DLD1 (cell line): ENCODE results near the gene RELCH.

Source experiments
- in situ Hi-C: cut with HindIII; loops from 2 replicates; pipeline ENCODE4 v1.10.0; 2017; ENCODE audit warnings: low sequenced_read_pairs

The RELCH gene

DNA sequence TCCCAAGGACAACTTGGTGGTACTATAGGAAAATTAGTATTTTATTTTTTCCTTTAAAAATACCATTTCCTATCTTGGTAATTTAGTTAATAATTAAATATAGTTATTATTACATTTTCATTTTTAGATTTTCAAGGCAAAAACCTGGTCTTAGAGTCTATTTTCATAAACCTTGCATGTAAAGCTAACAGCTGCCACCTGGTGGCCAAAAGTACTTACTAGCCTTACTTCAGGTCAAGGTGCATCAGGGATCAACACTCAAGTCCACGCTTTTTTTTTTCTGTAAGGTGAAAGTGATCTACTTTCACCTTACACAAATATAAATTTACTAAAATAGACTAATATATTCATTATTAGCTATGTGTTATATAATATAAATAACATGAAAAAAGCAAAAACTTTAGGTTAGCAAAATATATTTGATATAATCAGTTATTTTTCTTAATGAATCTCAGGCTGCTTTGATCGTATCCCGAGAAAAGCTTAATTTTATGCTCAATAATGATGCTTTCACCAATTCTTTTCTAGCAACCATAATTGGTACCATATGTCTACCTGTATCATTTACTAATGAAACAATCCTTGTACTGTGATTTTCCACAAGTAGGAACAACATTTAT lies 62.5 kb downstream of the RELCH start:
- in situ Hi-C loops: no loop called here

GRCh38 chr18:62250475-62250874 lies 63.4 kb downstream of the RELCH start:
- in situ Hi-C loops: no loop called here

DNA sequence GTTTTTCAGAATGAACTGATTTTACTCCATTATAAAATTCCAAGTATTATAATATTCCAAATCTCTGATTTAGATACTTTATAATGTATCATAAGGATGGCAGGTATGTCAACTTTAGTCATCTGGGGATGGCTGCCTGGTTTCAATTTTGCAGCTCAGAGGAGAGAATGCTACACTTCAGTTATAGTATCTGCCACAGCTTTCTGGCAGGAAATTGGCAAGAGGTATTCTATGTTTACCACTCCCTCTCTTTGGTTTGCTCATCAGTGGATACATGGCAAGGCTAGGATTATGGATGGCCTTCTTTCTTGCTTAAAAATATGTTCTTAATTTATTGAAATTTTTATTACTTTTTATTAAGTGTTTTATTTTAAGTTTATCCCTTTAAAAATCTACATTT lies 71.0 kb downstream of the RELCH start:
- in situ Hi-C loops: no loop called here

DNA sequence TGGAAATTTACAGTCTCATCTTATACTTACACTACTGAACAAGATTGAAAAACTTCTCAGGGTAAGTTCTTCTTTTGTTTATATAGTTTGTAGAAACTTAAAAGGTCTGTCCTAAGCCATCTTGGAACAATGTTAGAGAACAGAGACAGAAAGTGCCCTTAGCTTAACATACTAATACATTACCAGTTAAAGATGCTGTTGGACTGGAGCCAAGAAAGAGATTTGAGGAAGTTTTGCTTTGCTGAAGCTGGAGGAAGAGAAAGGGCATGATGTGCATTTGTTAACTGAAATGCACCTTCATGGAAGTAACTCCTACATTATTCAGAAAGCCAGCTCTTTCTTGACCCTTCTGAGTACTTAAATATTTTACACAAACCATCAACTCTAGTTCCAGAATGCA lies 71.6 kb downstream of the RELCH start:
- in situ Hi-C loops: no loop called here

- in situ Hi-C loops: no loop called here
Observed at GRCh38 chr18:62262061-62262460, 75.0 kb downstream of the RELCH start.

DNA sequence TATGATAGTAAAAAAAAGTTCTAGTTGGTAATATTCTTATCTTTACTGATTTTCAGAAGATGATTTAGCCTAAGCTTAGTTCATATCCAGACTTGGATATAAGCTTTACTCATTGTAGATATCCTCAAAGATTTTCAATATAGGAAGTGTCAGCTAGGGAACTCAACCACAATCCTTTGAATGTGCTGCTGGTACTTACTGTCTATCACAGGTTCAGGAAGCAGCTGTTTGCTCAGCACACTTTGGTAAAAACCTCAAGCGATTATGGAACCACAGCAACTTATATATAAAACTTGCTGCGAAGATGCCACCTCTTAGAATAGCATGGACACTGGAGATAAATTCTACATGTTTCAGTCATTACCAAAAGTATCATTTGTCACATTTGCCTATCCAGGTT lies 77.9 kb downstream of the RELCH start:
- in situ Hi-C loops: no loop called here

DNA sequence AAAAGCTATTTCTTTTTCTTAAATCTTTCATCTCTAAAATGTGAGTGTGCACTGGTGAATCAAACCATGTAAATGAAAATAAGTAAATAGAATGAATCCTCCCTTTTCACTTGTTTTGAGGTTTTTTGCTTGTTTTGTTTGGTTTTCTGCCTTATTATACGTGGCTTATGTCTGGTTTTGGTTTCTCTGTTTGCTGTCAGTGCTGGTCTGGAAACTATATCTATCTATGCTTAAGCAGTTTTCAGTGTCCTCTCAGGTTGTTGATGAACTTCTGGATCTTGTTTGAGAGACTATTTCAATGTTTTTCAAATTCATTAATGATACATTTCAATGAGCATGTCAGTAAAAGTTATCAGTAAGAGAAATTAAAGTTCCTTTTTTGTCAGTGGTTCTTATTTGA lies 90.0 kb downstream of the RELCH start:
- in situ Hi-C loops: no loop called here

GRCh38 chr18:62279561-62279960 lies 92.5 kb downstream of the RELCH start:
- in situ Hi-C loops: no loop called here

- in situ Hi-C loops: no loop called here
Observed at GRCh38 chr18:62280058-62280457, 93.0 kb downstream of the RELCH start.

DNA sequence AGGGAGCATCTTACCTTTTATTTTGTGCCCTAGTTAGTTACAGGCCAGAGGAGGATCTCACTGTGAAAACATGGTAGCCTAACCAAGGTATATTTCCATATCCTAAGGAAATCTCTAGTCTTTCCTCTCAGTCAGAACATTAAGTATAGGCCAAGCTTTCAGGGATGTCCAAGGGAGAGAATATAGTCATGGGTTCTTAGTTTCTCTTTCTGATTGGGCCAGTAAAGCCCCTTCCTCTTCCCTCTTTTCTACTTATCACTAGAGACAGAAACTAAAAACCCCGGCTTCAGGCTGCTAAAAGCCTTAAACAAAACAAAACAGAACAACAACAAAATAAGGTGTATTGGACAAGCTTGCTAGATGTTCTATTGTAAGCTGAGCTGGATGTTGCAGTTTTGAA lies 93.7 kb downstream of the RELCH start:
- in situ Hi-C loops: no loop called here

GRCh38 chr18:62281684-62282083 lies 94.6 kb downstream of the RELCH start:
- in situ Hi-C loops: no loop called here

DNA sequence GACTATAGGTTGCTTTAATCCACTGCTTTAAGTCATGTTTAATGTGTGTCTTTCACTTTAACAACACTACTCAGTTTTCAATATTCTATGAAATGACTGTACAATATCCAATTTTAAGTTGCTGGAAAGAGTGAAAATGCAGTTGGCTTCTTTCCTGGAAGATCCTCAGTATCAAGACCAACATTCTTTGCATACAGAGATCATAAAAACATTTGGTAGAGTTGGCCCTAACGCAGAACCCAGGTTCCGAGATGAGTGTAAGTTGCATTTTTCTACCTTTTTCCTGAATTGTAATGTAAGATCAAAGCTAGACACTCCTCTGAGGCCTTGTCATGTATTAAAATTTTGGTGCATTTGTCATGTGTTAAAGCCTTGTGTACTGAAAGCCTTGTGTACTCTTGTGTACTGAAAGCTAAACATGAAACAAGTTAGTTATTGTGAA lies 95.2 kb downstream of the RELCH start:
- in situ Hi-C loops: no loop called here

GRCh38 chr18:62284637-62285036 lies 97.6 kb downstream of the RELCH start:
- in situ Hi-C loops: no loop called here

DNA sequence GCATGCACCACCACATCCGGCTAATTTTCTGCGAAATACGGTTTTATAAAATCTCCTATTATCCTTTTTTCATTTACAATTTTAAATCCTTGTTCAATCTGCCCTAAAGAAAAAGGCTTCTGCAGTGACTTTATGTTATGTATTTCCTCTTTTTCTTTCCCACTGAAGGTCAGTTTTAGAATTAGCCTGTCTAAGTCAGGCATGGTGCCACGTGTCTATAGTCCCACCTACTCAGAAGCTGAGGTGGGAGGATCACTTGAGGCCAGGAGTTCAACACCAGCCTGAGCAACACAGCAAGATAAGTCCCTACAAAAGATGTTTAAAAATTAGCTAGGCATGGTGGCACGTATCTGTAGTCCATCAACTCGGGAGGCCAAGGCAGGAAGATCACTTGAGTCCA lies 98.2 kb downstream of the RELCH start:
- in situ Hi-C loops: no loop called here

DNA sequence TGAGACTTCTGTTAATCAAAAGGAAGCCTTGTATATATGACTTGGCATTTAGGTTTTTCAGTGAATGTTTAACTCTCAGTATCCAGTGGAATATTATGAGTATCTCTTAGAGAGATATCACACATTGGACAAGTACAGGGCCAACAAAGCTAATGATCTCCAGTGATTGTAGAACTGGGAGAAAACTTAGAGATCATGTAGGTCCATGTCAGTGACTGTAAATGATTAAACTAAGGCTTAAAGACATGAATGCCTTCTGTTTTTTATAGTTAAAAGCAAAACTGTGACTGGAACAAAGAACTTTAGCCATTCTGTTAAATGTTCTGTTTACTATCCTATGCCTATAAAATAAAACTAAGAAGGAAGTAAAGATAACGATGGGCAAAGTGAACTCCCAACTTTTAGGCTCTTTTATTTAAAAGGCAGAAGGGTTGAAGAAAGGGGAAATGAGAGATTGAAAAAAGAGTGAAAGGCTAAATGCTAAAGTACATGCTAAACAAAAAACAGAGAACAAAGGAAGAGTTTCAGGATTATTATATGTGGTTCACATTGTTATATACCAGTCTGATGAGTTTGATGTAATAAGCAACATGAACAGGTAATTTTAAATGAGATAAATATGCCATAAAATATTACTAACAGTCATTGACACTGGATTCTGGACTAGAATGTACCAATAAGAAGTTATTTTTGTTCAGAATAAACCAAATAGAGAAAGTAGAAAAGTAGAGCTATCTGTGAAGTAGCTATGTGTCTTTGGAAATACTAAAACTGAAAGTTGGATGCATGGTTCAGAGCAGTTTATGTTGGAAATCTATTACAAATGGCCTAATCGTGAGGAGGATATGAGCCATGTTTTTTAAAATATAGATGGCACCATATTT lies 101.0 kb downstream of the RELCH start:
- in situ Hi-C loops: no loop called here

GRCh38 chr18:62288665-62289008 lies 101.6 kb downstream of the RELCH start:
- in situ Hi-C loops: no loop called here

DNA sequence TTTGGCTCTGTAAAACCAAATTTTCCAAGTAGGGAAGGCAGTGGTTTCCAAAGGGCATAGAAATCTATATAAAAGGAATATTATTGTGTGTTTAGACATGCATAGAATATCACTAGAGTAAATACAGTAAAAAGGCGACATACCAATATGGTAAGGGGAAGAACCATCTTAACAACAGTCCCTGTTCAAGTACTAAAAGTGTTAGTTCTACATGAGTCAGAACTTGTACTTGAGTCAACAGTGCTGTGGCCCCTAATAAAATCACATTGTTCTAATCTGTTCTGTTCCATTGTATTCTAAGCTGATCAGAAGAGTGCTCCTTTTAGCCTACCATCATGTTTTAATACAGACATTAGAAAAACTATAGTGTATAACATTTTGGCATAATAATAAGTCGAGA lies 102.0 kb downstream of the RELCH start:
- in situ Hi-C loops: no loop called here

DNA sequence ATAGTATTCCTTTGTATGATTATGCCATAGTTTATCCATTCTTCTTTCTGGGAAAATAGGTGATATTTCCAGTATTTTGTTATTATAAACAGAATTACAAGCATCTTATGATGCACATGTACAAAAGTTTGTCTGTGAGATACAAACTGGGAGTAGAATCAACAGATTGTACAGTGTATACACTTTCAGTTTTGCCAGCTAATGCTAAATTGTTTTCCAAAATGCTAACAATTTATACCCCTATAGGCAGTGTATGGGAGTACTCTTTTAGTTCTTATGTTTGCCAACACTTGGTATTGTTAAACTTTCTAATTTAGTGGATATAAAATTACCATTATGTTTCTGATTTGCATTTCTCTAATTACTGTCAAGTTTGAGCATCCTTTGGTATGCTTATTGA lies 107.0 kb downstream of the RELCH start:
- in situ Hi-C loops: no loop called here

DNA sequence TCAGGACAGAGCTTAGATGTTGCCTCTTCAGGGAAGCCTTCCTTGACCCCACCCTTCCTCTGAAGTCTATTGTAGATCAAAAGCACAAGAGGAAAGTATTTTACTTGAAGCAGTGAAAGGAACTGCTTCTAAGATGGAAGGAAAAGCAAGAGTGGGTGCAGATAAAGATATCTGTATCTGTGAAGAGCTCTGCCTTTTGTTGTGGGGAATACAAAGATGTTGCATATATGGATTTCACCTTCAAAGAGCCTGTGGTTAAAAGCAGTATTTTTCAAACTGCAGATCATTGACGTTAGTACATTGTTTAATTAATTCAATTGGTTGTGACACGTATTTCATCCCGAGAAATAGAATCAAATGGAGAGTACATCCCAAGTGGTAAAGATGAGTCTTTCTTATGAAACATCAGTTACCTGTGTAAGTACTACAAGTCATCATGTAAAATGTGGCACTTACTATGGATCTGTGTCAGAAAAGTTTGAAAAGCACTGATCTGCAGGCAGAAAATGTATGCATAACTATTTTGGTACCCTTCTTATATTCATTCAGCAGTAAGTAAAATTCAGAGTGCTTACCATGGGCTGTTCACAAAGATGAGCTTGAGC lies 113.4 kb downstream of the RELCH start:
- in situ Hi-C loops: no loop called here

DNA sequence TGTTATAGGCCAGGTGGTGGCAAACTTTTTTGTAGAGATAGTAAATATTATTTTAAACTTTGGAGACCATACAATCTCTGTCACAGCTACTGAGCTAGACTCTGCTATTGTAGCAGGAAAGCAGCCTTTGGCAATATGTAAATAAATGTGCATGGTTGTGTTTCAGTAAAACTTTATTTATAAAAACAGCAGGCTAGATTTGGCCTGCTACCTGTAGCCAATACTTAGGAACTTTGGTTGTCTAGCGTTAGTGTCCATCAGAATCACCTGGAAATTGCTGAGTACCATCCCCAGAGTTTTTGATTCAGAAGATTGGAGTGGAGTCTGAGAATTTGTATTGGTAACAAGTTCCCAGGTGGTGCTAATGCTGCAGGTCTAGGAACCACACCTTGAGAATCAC lies 114.3 kb downstream of the RELCH start:
- in situ Hi-C loops: no loop called here

- in situ Hi-C loops: no loop called here
Observed at GRCh38 chr18:62312851-62313250, 125.8 kb downstream of the RELCH start.
